Activated CD4-positive, alpha-beta T cell treated with anti-CD3 and anti-CD28 coated beads for 48 hours (primary cell): ENCODE data around the gene ARIH2.

ENCODE experiments used
- DNase-seq: peaks from one replicate; pipeline ENCODE4 v3.0.0-alpha.2; 2020

The ARIH2 gene

DNA sequence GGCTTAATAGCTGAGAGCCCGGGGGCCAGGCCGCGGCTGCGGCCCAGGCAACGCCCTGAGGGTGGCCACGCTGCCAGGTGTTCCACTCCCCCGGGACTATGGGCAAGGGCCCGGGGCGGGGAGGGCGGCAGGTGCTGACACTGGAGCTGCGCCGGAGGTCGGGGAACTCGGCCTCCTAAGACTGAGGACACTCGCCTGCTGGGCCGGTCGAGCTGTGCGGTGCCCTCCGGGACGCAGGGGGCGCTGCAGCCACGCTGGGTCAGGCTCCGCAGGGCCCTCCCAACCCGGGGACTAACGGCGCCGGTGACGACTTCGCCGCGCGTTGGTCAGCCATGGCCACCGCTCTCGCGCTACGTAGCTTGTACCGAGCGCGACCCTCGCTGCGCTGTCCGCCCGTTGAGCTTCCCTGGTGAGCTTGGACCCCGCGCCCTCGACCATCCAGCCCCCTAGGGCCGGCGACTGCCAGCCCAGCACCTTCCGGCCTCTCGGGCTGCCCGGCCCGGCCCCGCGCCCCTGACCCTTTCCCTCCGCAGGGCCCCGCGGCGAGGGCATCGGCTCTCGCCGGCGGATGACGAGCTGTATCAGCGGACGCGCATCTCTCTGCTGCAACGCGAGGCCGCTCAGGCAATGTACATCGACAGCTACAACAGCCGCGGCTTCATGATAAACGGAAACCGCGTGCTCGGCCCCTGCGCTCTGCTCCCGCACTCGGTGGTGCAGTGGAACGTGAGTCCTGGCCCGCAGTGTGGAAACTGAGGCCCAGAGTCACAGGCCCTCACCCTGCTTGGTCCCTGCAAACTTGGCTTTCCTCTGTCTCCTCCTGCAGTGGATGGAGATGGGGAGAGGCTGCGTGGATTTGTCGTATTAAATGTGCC lies 103.4 kb downstream of the ARIH2 start, which contains the start of gene NDUFAF3:
NDUFAF3 (plus strand) TSS at position 309 of the 875 bp plus-strand sequence; CDS start at position 333, 24 bp downstream.
- peak; percentile 95 for DNase-seq

DNA sequence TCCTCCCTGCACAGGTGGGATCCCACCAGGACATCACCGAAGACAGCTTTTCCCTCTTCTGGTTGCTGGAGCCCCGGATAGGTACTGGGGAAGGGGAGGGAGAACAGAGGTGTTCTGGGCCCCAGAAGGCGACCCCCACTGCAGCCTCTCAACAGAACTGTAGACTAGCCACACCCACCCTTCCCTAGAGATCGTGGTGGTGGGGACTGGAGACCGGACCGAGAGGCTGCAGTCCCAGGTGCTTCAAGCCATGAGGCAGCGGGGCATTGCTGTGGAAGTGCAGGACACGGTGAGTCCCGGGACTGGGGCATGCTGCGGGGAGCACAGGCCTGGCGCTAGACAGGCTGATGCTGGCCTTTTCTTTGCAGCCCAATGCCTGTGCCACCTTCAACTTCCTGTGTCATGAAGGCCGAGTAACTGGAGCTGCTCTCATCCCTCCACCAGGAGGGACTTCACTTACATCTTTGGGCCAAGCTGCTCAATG lies 104.1 kb downstream of the ARIH2 start:
- no peak for DNase-seq

DNA sequence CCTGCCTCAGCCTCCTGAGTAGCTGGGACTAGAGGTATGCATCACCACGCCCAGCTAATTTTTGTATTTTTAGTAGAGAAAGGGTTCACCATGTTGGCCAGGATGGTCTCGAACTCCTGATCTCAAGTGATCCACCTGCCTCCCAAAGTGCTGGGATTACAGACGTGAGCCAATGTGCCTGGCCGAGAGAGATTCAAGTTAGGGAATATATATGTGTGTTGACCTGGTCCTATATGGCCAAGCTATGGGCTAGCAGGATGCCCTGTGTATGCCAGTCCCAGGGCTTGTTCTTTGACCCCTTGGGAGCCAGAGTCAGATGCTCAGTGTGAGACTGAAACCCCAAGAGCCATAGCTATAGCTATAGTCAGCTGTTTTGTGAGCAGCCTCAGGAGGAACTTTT lies 105.1 kb downstream of the ARIH2 start:
- DNase-seq, result no peak

DNA sequence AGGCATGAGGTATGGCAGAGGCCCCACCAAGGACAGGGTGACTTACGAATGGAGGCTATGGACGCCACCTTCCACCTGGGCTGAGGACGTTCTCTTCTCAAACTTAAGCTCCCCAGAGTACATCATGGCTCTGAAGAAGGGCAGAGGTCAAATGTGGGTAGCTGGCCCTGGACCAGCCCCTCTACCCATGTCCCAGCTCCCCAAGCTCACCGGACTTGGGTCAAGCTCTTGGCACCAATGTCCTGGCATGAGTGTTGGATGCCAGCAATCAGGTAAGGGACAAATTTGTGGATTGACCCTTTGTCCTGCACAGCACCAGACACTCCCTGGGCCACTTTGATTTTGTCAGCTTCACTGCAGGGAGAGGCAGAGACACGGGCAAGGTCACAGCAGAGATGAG lies 105.8 kb downstream of the ARIH2 start:
- no peak for DNase-seq

GRCh38 chr3:49025005-49025792 lies 106.6 kb downstream of the ARIH2 start:
- no peak for DNase-seq

DNA sequence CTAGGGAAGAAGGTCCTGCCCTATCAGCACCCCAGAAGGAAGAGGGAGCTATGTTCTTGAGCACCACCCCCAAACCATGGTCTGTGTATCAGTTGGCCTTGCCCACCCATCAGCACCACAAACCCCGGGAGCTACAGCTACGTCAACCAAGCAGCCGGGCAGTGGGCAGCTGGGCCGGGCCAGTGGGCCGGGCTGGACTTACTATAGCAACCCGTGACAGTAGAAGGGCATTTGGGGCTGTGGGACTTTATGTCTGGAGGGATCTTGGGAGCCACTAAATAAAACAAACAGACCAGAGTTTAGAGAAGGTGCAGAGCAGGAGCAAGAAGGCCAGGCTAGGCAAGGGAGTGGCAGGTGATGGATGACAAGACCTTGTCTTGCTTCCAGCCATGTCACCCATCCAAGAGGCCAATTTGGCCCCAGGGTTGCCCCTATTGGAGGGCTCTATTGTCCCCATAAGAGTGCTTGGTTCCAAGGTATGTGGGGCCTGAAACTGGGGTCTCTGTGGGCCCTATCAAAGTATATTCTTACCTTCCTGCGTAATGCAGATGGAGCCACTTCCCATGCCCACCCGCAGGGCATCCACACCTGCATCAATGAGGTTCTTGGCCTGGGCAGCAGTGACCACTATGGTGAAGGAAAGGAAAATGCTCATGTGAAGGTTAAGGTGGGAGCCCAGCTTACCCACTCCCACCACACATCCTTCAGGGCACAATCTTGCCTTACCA lies 107.3 kb downstream of the ARIH2 start:
- DNase-seq, result no peak

- no peak for DNase-seq
These were observed 107.9 kb downstream of the ARIH2 start for GRCh38 chr3:49026536-49026935.

- DNase-seq, result no peak
These were observed 109.0 kb downstream of the ARIH2 start for GRCh38 chr3:49027634-49028033.

GRCh38 chr3:49028298-49028672 lies 109.6 kb downstream of the ARIH2 start:
- no peak for DNase-seq

- peak; percentile 96 for DNase-seq
These were observed 110.3 kb downstream of the ARIH2 start, which contains the start of gene IMPDH2 for GRCh38 chr3:49028673-49029562. TSS of gene IMPDH2 (minus strand) at chr3:49029398. CDS start at chr3:49029350, 48 bp downstream.

GRCh38 chr3:49029563-49029884 lies 110.9 kb downstream of the ARIH2 start:
- DNase-seq, result no peak

DNA sequence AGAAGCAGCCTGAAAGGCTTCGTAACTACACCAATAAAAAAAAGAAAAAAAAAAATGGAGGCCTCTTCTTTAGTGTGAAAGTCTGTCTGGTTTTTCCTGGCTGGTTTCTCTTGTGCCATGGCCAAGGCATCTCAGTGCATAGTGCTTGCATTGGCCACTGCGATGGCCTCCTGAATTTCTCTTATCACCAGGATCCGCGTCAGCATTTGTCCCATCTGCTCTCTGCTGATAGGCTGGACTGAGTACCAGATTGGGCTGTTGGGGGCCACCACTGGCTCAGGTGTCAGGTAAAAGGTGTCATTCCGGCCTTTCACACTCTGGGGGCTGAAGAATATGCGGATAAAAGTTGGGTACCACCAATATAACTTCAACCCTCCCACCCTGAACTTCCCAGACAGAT lies 111.7 kb downstream of the ARIH2 start:
- DNase-seq, result no peak

- DNase-seq, result no peak
These were observed 114.1 kb downstream of the ARIH2 start for GRCh38 chr3:49032646-49033304.

DNA sequence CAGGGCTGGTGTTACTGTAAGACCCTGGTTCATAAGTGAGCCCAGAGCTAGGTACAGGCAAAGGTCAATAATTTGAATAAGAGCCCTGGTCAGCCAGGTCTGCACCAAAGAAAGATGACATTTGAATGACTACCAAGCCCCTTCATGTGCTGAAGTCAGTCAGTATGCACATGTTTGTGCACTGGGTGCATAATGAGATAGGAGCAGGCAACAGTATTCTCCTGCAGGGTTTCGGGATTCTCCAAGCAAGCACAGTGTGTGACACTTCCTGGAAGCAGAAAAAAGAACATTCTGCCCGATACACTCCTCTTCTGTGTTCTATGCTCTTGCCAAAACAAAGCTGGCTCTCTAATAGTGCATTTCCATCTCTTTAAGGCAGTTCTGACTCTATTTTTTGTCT lies 116.0 kb downstream of the ARIH2 start:
- DNase-seq, result no peak

GRCh38 chr3:49035281-49035680 lies 116.6 kb downstream of the ARIH2 start:
- DNase-seq, result no peak
